IMR-90 (cell line): ENCODE data around the gene SYNGR4. TPM values are rescaled to one million over a fixed set of nuclear protein-coding genes. Genes with fewer than 3 reads are reported as not detected.

ENCODE experiments used
- ATAC-seq: fragments of 200-7000 bp; cut with Tn5 transposase; 2 replicates; pipeline ENCODE4 v1.9.1; 2020; ENCODE audit warnings: low read depth, mild to moderate bottlenecking, moderate library complexity
- BruUV-seq: library from RNA; stranded (reverse); fragments of 400-500 nt; replicated peaks from 2 replicates; lab custom pipeline; 2021; lab: Mats Ljungman, UMichigan
- CTCF ChIA-PET: fragments of 300-600 bp; formaldehyde crosslinking; extraction: SDS; loops from one replicate; lab custom pipeline; 2021; ENCODE audit warnings: antibody characterized with exemption; lab: Yijun Ruan, JAX
- POLR2A ChIA-PET: fragments of 300-600 bp; sonication (Branson Sonifier 250); formaldehyde crosslinking; loops from one replicate; lab custom pipeline; 2022; ENCODE audit warnings: antibody characterized with exemption; ENCODE audit not compliant: unreplicated experiment; lab: Charles Lee
- DNase-seq: peaks from one replicate; pipeline ENCODE4 v3.0.0; 2013
- H2AFZ ChIP-seq: replicated peaks from 2 replicates; pipeline ENCODE3; 2013; ENCODE audit warnings: low read length, mild to moderate bottlenecking; ENCODE audit not compliant: poor library complexity
- H2AK5ac ChIP-seq: 2 replicates; pipeline ENCODE4 v1.6.1; 2013; ENCODE audit warnings: low read depth, low read length, inconsistent platforms
- H2AK9ac ChIP-seq: replicated peaks from 2 replicates; pipeline ENCODE3; 2013; ENCODE audit warnings: mild to moderate bottlenecking, low read depth, low read length, moderate library complexity; ENCODE audit not compliant: poor library complexity
- H2BK120ac ChIP-seq: 2 replicates; pipeline ENCODE4 v1.6.1; 2013; ENCODE audit warnings: low read depth, low read length, inconsistent platforms
- H2BK15ac ChIP-seq: 3 replicates; pipeline ENCODE4 v1.6.1; 2013; ENCODE audit warnings: low read depth, low read length, inconsistent platforms
- H2BK20ac ChIP-seq: 2 replicates; pipeline ENCODE4 v1.6.1; 2013; ENCODE audit warnings: low read depth, mild to moderate bottlenecking, inconsistent platforms, low read length, moderate library complexity
- H2BK5ac ChIP-seq: 2 replicates; pipeline ENCODE4 v1.6.1; 2013; ENCODE audit warnings: mild to moderate bottlenecking, low read depth, low read length, inconsistent platforms; ENCODE audit not compliant: poor library complexity, severe bottlenecking
- H3K14ac ChIP-seq: replicated peaks from 2 replicates; pipeline ENCODE4 v1.6.1; 2013; ENCODE audit warnings: low read depth, low read length, inconsistent platforms
- H3K18ac ChIP-seq: 2 replicates; pipeline ENCODE4 v1.6.1; 2013; ENCODE audit warnings: low read depth, low read length, control low read depth
- H3K23ac ChIP-seq: 2 replicates; pipeline ENCODE4 v1.6.1; 2013; ENCODE audit warnings: low read depth, low read length, inconsistent platforms
- H3K27ac ChIP-seq: 2 replicates; pipeline ENCODE4 v1.5.1; 2013; ENCODE audit warnings: mild to moderate bottlenecking, control low read depth, low read length; ENCODE audit not compliant: insufficient read depth
- H3K27me3 ChIP-seq: 2 replicates; pipeline ENCODE4 v1.6.1; 2013; ENCODE audit warnings: low read length; ENCODE audit not compliant: control insufficient read depth, insufficient read depth
- H3K36me3 ChIP-seq: 2 replicates; pipeline ENCODE4 v1.6.1; 2013; ENCODE audit warnings: low read length, mixed read lengths; ENCODE audit not compliant: control insufficient read depth, insufficient read depth
- H3K4ac ChIP-seq: 2 replicates; pipeline ENCODE4 v1.6.1; 2013; ENCODE audit warnings: low read depth, low read length, inconsistent platforms
- H3K4me1 ChIP-seq: 2 replicates; pipeline ENCODE4 v1.6.1; 2013; ENCODE audit warnings: low read length, mixed read lengths; ENCODE audit not compliant: control insufficient read depth, insufficient read depth
- H3K4me2 ChIP-seq: 2 replicates; pipeline ENCODE4 v1.6.1; 2013; ENCODE audit warnings: low read depth, mild to moderate bottlenecking, control low read depth, low read length, moderate library complexity
- H3K4me3 ChIP-seq: 2 replicates; pipeline ENCODE4 v1.5.1; 2013; ENCODE audit warnings: low read depth, mild to moderate bottlenecking, control low read depth, low read length, moderate library complexity; ENCODE audit not compliant: insufficient read depth
- H3K56ac ChIP-seq: 2 replicates; pipeline ENCODE4 v1.6.1; 2013; ENCODE audit warnings: low read length, inconsistent platforms; ENCODE audit not compliant: insufficient read depth; ENCODE audit errors: extremely low read depth
- H3K79me1 ChIP-seq, 2 experiments: 2 replicates each; pipeline ENCODE4 v1.6.1; 2013; ENCODE audit warnings: low read length in 2 of 2, inconsistent platforms in 1 of 2, low read depth in 1 of 2
- H3K9ac ChIP-seq: 2 replicates; pipeline ENCODE4 v1.6.1; 2013; ENCODE audit warnings: low read depth, low read length, control low read depth
- H3K9me1 ChIP-seq: 2 replicates; pipeline ENCODE4 v1.6.1; 2013; ENCODE audit warnings: low read length, inconsistent platforms; ENCODE audit not compliant: insufficient read depth
- H3K9me3 ChIP-seq: 2 replicates; pipeline ENCODE4 v1.6.1; 2013; ENCODE audit warnings: low read length; ENCODE audit not compliant: control insufficient read depth, insufficient read depth
- H4K20me1 ChIP-seq: 2 replicates; pipeline ENCODE4 v1.6.1; 2013; ENCODE audit warnings: low read length, inconsistent platforms; ENCODE audit not compliant: insufficient read depth
- H4K5ac ChIP-seq: 2 replicates; pipeline ENCODE4 v1.6.1; 2013; ENCODE audit warnings: mild to moderate bottlenecking, low read depth, low read length, control low read depth
- H4K8ac ChIP-seq, 2 experiments: 2 replicates each; pipeline ENCODE4 v1.6.1; 2013; ENCODE audit warnings: low read depth in 2 of 2, low read length in 2 of 2, control low read depth in 1 of 2, inconsistent platforms in 1 of 2
- H4K91ac ChIP-seq: 2 replicates; pipeline ENCODE4 v1.6.1; 2013; ENCODE audit warnings: low read depth, low read length, inconsistent platforms; ENCODE audit not compliant: insufficient read depth
- MAFK ChIP-seq: IDR thresholded peaks from 2 replicates; pipeline ENCODE4 v1.6.1; 2012; ENCODE audit warnings: low read depth, low read length, improper control_type of control experiment
- WGBS, 2 experiments: methylation state at CpG; one replicate each; pipeline versions ENCODE4 v1.1.5 to v1.1.7; 2013; ENCODE audit warnings: missing lambda C conversion rate in 2 of 2; ENCODE audit not compliant: insufficient read length in 1 of 2; ENCODE audit errors: extremely low coverage in 2 of 2; 5-methylcytosine and 5-hydroxymethylcytosine counted together
- dilution Hi-C: fragments of 300-500 bp; cut with HindIII; formaldehyde crosslinking; loops from one replicate; pipeline ENCODE4 v1.14.3; 2018; ENCODE audit warnings: low sequenced_read_pairs; ENCODE audit not compliant: unreplicated experiment
- in situ Hi-C: fragments of 300-500 bp; cut with MboI; formaldehyde crosslinking; loops from 3 replicates; pipeline ENCODE4 v1.14.3; 2019; ENCODE audit warnings: low sequenced_read_pairs, inconsistent platforms, mixed read lengths
- intact Hi-C: fragments of 100-400 bp; cut with micrococcal nuclease; formaldehyde crosslinking; loops from 2 replicates; pipeline ENCODE4 v1.10.0; 2022
- polyA plus RNA-seq, 3 experiments: library from polyadenylated mRNA; depleted of rRNA; stranded (reverse); fragments of >200 nt; gene quantifications; 2 replicates each; pipeline ENCODE4 v1.2.3, GENCODE V29; 2012; ENCODE audit warnings: low replicate concordance in 1 of 3
- total RNA-seq: library from RNA; depleted of rRNA; stranded (reverse); fragments of >200 nt; gene quantifications from 2 replicates; pipeline ENCODE4 v1.2.3, GENCODE V29; 2012

Gene SYNGR4
- total and polyA plus RNA-seq, 2 of the 4 experiments (the other 2 are of a cell fraction): not detected

GRCh38 chr19:48396016-48396823 is 32.1 kb downstream of the SYNGR4 start:
- 90% methylated on average over 7 of the region's 24 CpGs; no CpG with 5 or more reads in 1 of the 2 experiments for WGBS, 2 experiments
- Histone ChIP-seq H3K23ac (no peak overlapping the region), H3K4me3 (no peak overlapping the region), H3K4me1 (peaks cover 4% of the 10 kb centered on the region; the same call in 1 of the 2 replicates), H2BK20ac (no peak overlapping the region), H3K18ac (no peak overlapping the region), H3K9ac (no peak overlapping the region), H3K9me3 (no peaks in the 10 kb centered on the region), H2AK9ac (no peak overlapping the region), H2BK120ac (no peak overlapping the region), H4K5ac (no peak overlapping the region), H2BK15ac (no peak overlapping the region), H3K4me2 (no peak overlapping the region), H4K20me1 (no peaks in the 10 kb centered on the region; the same call in 1 of the 2 replicates), H3K4ac (no peak overlapping the region), H3K27ac (no peak overlapping the region), H4K8ac (no peak overlapping the region), H2AFZ (peak overlapping the region; percentile 21), H3K36me3 (no peaks in the 10 kb centered on the region), H2AK5ac (no peak overlapping the region), H2BK5ac (no peak overlapping the region), H3K79me1 (peaks cover 0 to under 1% of the 10 kb centered on the region in 2 experiments; a peak in 1 of 4 replicates), H3K9me1 (peaks cover 3% of the 10 kb centered on the region; the same call in 1 of the 2 replicates), H4K91ac (no peak overlapping the region), H3K56ac (no peak overlapping the region), H3K14ac (no peak overlapping the region), H3K27me3 (peaks cover 54% of the 10 kb centered on the region)
- ATAC-seq (no peak), DNase-seq (no peak)
- POLR2A ChIA-PET: no interaction called here
- in situ Hi-C loops (no loop called here), dilution Hi-C loops (no loop called here), intact Hi-C loops (loop anchor here (10.0 kb wide), 1 partner anchor 71 kb away; the partner anchor contains the start of gene EMP3)
- CTCF ChIA-PET: no interaction called here
- no peak for TF ChIP-seq MAFK
- no TSS peak for BruUV-seq
